A549 (cell line): ENCODE measurements around the gene BUD31. TPM values are rescaled to one million over a fixed set of nuclear protein-coding genes. Genes with fewer than 3 reads are reported as not detected.

Source experiments
- ATAC-seq, 2 experiments: fragments of 200-7000 bp in 1 of 2; fragments of >200 bp in 1 of 2; cut with Nextera tagmentation in 1 of 2; cut with Tn5 transposase in 1 of 2; 3 replicates each; pipeline versions ENCODE4 v1.8.0 to v1.9.1; 2018 to 2020; ENCODE audit warnings: mild to moderate bottlenecking in 1 of 2, moderate library complexity in 1 of 2
- CTCF ChIA-PET: fragments of 300-600 bp; sonication (Branson Sonifier 250); formaldehyde crosslinking; extraction: SDS; loops from one replicate; lab custom pipeline; 2021; ENCODE audit warnings: antibody characterized with exemption, inconsistent platforms; lab: Yijun Ruan, JAX
- POLR2A ChIA-PET: fragments of 350-600 bp; formaldehyde crosslinking; extraction: SDS; loops from one replicate; lab custom pipeline; 2021; ENCODE audit warnings: antibody characterized with exemption, inconsistent platforms; lab: Yijun Ruan, JAX
- DNase-seq, 2 experiments: peaks; one replicate each; pipeline versions ENCODE4 v3.0.0 to v3.0.0-alpha.2; 2011 to 2016; ENCODE audit warnings: low read depth in 1 of 2, low spot score in 1 of 2
- FAIRE-seq: peaks from 2 replicates; lab custom pipeline; 2011; peaks lifted over from hg19 to GRCh38; lab: Jason Lieb, UNC
- H3K27ac ChIP-seq, 2 experiments: fragments of >200 bp; sonication (Bioruptor Twin); formaldehyde crosslinking; 3 replicates each; pipeline ENCODE4 v1.5.1; 2016 to 2017
- H3K4me1 ChIP-seq: fragments of >200 bp; sonication (Bioruptor Twin); formaldehyde crosslinking; 3 replicates; pipeline ENCODE4 v1.6.1; 2016
- H3K4me2 ChIP-seq: fragments of >200 bp; sonication (Bioruptor Twin); formaldehyde crosslinking; 3 replicates; pipeline ENCODE4 v1.6.1; 2016
- H3K4me3 ChIP-seq: fragments of >200 bp; sonication (Bioruptor Twin); formaldehyde crosslinking; 3 replicates; pipeline ENCODE4 v1.5.1; 2016
- H3K9me3 ChIP-seq: fragments of >200 bp; sonication (Bioruptor Twin); formaldehyde crosslinking; 3 replicates; pipeline ENCODE4 v1.6.1; 2016
- BCL3 ChIP-seq: fragments of >200 bp; sonication (Bioruptor Twin); formaldehyde crosslinking; IDR thresholded peaks from 3 replicates; pipeline ENCODE4 v1.6.1; 2016
- E2F6 ChIP-seq: IDR thresholded peaks from 2 replicates; pipeline ENCODE4 v1.6.1; 2012; ENCODE audit warnings: low read depth, borderline replicate concordance
- EHF ChIP-seq: fragments of 250-450 bp; sonication (Bioruptor Pico); IDR thresholded peaks from 2 replicates; pipeline ENCODE4 v1.5.0; 2020; ENCODE audit warnings: mild to moderate bottlenecking
- EHMT2 ChIP-seq: fragments of 200-600 bp; sonication (generic); IDR thresholded peaks from 2 replicates; pipeline ENCODE4 v1.6.1; 2016; ENCODE audit warnings: antibody characterized with exemption, low read depth, mild to moderate bottlenecking, moderate library complexity
- ESRRA ChIP-seq: fragments of 150-350 bp; IDR thresholded peaks from 2 replicates; pipeline ENCODE4 v1.6.1; 2014; ENCODE audit warnings: mild to moderate bottlenecking, low read length, borderline replicate concordance
- FOSB ChIP-seq: fragments of 250-450 bp; sonication (Bioruptor Pico); IDR thresholded peaks from 2 replicates; pipeline ENCODE4 v1.5.0; 2020; ENCODE audit warnings: mild to moderate bottlenecking, moderate library complexity
- FOXS1 ChIP-seq: fragments of 250-450 bp; sonication (Bioruptor Pico); IDR thresholded peaks from 2 replicates; pipeline ENCODE4 v1.5.0; 2020; ENCODE audit warnings: mild to moderate bottlenecking, moderate library complexity
- HES2 ChIP-seq: fragments of >200 bp; sonication (Bioruptor Twin); formaldehyde crosslinking; IDR thresholded peaks from 2 replicates; pipeline ENCODE4 v1.6.1; 2016
- HEYL ChIP-seq: fragments of 250-450 bp; sonication (Bioruptor Pico); IDR thresholded peaks from 2 replicates; pipeline ENCODE4 v1.8.0; 2021; ENCODE audit warnings: mild to moderate bottlenecking, moderate library complexity
- HOXB5 ChIP-seq: fragments of 250-450 bp; sonication (Bioruptor Pico); IDR thresholded peaks from 2 replicates; pipeline ENCODE4 v1.5.0; 2020; ENCODE audit warnings: mild to moderate bottlenecking, moderate library complexity
- JUNB ChIP-seq: fragments of >200 bp; sonication (Bioruptor Twin); formaldehyde crosslinking; IDR thresholded peaks from 2 replicates; pipeline ENCODE4 v1.6.1; 2016
- MAFK ChIP-seq: fragments of 450-650 bp; IDR thresholded peaks from 2 replicates; pipeline ENCODE4 v1.6.1; 2014; ENCODE audit not compliant: partially characterized antibody
- NFE2L2 ChIP-seq: fragments of 150-350 bp; conservative IDR thresholded peaks from 2 replicates; pipeline ENCODE4 v1.6.1; 2014; ENCODE audit warnings: low read length
- NPAS2 ChIP-seq: fragments of 250-450 bp; sonication (Bioruptor Pico); IDR thresholded peaks from 2 replicates; pipeline ENCODE4 v1.8.0; 2022; ENCODE audit warnings: mild to moderate bottlenecking, moderate library complexity, borderline replicate concordance
- PHF8 ChIP-seq: fragments of 200-600 bp; sonication (generic); IDR thresholded peaks from 2 replicates; pipeline ENCODE4 v1.6.1; 2016; ENCODE audit warnings: low read depth, mild to moderate bottlenecking, antibody characterized with exemption, moderate library complexity, borderline replicate concordance
- POLR2A ChIP-seq: IDR thresholded peaks from 2 replicates; pipeline ENCODE4 v1.6.1; 2012; ENCODE audit warnings: mild to moderate bottlenecking, low read length
- POLR2AphosphoS2 ChIP-seq: conservative IDR thresholded peaks from 2 replicates; pipeline ENCODE4 v1.6.1; 2012; ENCODE audit warnings: low read length, improper control_type of control experiment, inconsistent platforms
- RAD21 ChIP-seq, 2 experiments: fragments of >200 bp in 1 of 2; sonication (Bioruptor Twin) in 1 of 2; formaldehyde crosslinking in 1 of 2; IDR thresholded peaks in 1 of 2; conservative IDR thresholded peaks in 1 of 2; 2 replicates in 1 of 2; 3 replicates in 1 of 2; pipeline ENCODE4 v1.6.1; 2012 to 2018; ENCODE audit warnings: inconsistent platforms in 1 of 2
- RCOR1 ChIP-seq: fragments of 150-350 bp; IDR thresholded peaks from 2 replicates; pipeline ENCODE4 v1.6.1; 2014; ENCODE audit warnings: antibody characterized with exemption, low read length, low read depth
- SREBF2 ChIP-seq: fragments of 450-650 bp; IDR thresholded peaks from 2 replicates; pipeline ENCODE4 v1.6.1; 2014; ENCODE audit warnings: mild to moderate bottlenecking, moderate library complexity
- ZSCAN20 ChIP-seq: fragments of 250-450 bp; sonication (Bioruptor Pico); IDR thresholded peaks from 2 replicates; pipeline ENCODE4 v1.8.0; 2022; ENCODE audit warnings: mild to moderate bottlenecking, moderate library complexity
- WGBS: methylation state at CpG from one replicate; pipeline ENCODE4 v1.1.6; 2017; ENCODE audit errors: missing lambda C conversion rate; 5-methylcytosine and 5-hydroxymethylcytosine counted together
- polyA plus RNA-seq, 4 experiments: library from polyadenylated mRNA; depleted of rRNA in 3 of 4; stranded (reverse); fragments of >200 nt; fragmentation: RNase III in 1 of 4; extraction: RNeasy Plus Mini Kit Qiagen cat#74134 plus additional on column Dnase treatment in 1 of 4; gene quantifications; 2 replicates in 3 of 4; 3 replicates in 1 of 4; pipeline ENCODE4 v1.2.3, GENCODE V29; 2011 to 2017
- TF ChIP-seq, protein P1 (sequence below): IDR thresholded peaks from 2 replicates; pipeline ENCODE4 v1.6.1; 2012
- TF ChIP-seq, protein P2 (sequence below): fragments of 250-450 bp; sonication (Bioruptor Pico); IDR thresholded peaks from 2 replicates; pipeline ENCODE4 v1.5.0; 2021; ENCODE audit warnings: mild to moderate bottlenecking, moderate library complexity, borderline replicate concordance

BUD31 gene
- polyA plus RNA-seq, 2 of the 4 experiments (the other 2 are of a cell fraction) = 96.5 to 105 TPM

DNA sequence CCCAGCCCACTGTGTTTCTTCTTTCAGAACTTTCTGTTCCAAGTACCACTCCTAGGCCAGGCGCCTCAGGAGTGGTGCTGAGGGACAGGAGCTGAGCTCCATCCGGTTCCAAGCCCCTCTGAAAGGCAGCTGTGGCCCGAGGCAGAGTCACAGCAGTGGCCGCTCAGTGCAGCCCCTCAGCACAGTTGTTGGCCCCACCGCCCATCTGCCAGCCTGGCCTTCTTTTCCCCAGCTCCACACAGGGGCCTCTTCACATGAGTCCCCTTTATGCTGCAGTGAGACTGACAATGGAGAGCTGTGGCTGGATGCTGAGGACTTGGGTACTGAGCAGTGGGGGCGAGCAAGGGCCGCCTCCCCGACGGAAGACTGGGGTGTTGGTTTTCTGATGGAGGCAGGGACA, 9.5 kb downstream of the BUD31 start (continued):
- TF ChIP-seq, protein P1, sequence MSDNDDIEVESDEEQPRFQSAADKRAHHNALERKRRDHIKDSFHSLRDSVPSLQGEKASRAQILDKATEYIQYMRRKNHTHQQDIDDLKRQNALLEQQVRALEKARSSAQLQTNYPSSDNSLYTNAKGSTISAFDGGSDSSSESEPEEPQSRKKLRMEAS = no peak
- TF ChIP-seq ZSCAN20 (CRISPR knock-in tag) (no peak), NFE2L2 (no peak), FOXS1 (CRISPR knock-in tag) (no peak), E2F6 (no peak), BCL3 (no peak), NPAS2 (CRISPR knock-in tag) (no peak), EHMT2 (no peak), FOSB (CRISPR knock-in tag) (no peak), SREBF2 (no peak), HOXB5 (CRISPR knock-in tag) (no peak)
- TF ChIP-seq, protein P2, sequence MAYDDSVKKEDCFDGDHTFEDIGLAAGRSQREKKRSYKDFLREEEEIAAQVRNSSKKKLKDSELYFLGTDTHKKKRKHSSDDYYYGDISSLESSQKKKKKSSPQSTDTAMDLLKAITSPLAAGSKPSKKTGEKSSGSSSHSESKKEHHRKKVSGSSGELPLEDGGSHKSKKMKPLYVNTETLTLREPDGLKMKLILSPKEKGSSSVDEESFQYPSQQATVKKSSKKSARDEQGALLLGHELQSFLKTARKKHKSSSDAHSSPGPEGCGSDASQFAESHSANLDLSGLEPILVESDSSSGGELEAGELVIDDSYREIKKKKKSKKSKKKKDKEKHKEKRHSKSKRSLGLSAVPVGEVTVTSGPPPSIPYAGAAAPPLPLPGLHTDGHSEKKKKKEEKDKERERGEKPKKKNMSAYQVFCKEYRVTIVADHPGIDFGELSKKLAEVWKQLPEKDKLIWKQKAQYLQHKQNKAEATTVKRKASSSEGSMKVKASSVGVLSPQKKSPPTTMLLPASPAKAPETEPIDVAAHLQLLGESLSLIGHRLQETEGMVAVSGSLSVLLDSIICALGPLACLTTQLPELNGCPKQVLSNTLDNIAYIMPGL (CRISPR knock-in tag) = no peak

DNA sequence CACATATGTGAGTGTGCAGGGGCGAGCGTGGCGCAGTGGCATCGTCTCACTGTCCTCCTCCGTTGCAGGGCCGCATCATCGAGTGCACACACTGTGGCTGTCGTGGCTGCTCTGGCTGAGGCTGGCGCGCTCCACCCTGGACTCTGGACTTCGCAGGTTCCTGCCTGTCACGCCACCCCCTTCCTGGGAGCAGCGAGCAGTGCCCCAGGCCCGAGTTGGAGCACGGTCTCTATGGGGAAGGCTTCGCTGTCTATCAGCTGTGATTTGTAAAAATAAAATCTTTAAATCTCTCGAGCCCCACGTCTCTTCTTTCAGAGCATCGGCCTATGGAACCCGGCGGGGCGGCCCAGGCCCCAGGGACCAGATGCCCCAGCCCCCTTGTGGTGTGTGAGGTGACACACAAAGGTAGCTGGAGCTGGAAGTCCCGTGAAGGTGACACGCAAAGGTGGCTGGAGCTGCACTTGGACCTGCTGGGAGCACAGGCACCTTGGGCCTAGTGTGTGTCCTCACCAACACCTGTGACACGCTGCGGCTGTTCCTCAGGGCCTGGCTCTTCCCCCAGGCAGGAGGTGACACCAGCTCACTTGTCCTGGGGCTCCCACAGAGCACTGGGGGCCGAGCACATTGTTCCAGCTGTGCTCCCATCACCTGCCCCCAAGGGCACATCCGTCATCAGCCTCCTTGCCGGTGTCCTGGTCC, 10.7 kb downstream of the BUD31 start:
- ChIA-PET POLR2A (interaction anchor here (3.1 kb wide), 1 partner anchor 11 kb away, joined by 12 read pairs; the partner anchor contains the start of genes BUD31 and PDAP1), CTCF (interaction anchor here (1.6 kb wide), 1 partner anchor 10 kb away, joined by 7 read pairs; the partner anchor contains the start of genes BUD31 and PDAP1)
- no peak overlapping the region for H3K27ac ChIP-seq
- no peak for FAIRE-seq
- H3K9me3 ChIP-seq = no peaks in the 10 kb centered on the region
- TF ChIP-seq E2F6 = no peak
- no peak for TF ChIP-seq EHF (CRISPR knock-in tag)
- no peak for TF ChIP-seq RAD21 (conservative IDR thresholded peaks at IDR 0.05 in 1 of 2, IDR thresholded peaks at IDR 0.05 in 1 of 2)
- no peak for TF ChIP-seq HES2
- TF ChIP-seq POLR2A = no peak
- no peak for TF ChIP-seq NFE2L2
- no peak overlapping the region for H3K4me3 ChIP-seq
- ATAC-seq = peak in 1 of 2 experiments; percentile 9; a peak in 2 of 6 replicates
- no peak overlapping the region for H3K4me2 ChIP-seq
- no peak for DNase-seq
- H3K4me1 ChIP-seq = peaks cover 9% of the 10 kb centered on the region; the same call in 1 of the 3 replicates
- WGBS = 92% methylated on average over 29 of the region's 29 CpGs

- Histone ChIP-seq H3K9me3 (no peaks in the 10 kb centered on the region), H3K4me3 (no peak overlapping the region), H3K4me1 (peaks cover 8% of the 10 kb centered on the region; the same call in 1 of the 3 replicates), H3K4me2 (no peak overlapping the region), H3K27ac (no peak overlapping the region)
- 93% methylated on average over 5 of the region's 5 CpGs for WGBS
- DNase-seq = no peak
- ChIA-PET CTCF (interaction anchor here (0.9 to 1.6 kb wide), 2 partner anchors 11 to 21 kb away, joined by 4 to 7 read pairs; partner anchors contain the start of genes BUD31 and PDAP1), POLR2A (interaction anchor here (0.7 to 3.1 kb wide), 2 partner anchors 12 to 18 kb away, joined by 3 to 12 read pairs; partner anchors contain the start of genes BUD31, CPSF4, PDAP1 and PTCD1)
- FAIRE-seq = no peak
- ATAC-seq = no peak; a peak in 1 of 6 replicates
- no peak for TF ChIP-seq RCOR1
- no peak for TF ChIP-seq MAFK
- TF ChIP-seq PHF8 = no peak
- TF ChIP-seq JUNB = no peak
- no peak for TF ChIP-seq ESRRA
- TF ChIP-seq NPAS2 (CRISPR knock-in tag) = no peak
- TF ChIP-seq, protein P2 (CRISPR knock-in tag) = no peak
- TF ChIP-seq POLR2A = no peak
- no peak for TF ChIP-seq POLR2AphosphoS2
- no peak for TF ChIP-seq HEYL
Measured at GRCh38 chr7:99420213-99420612, 11.4 kb downstream of the BUD31 start.
